ENCODE data around the gene PTPN1. TPM values are rescaled to one million over a fixed set of nuclear protein-coding genes. Genes with fewer than 3 reads are reported as not detected.
A peak's percentile ranks its signal among the peaks of the same experiment; 100 is the strongest.

Gene PTPN1
- total and polyA plus RNA-seq, 2 of the 13 experiments (the other 11 are each of a cell fraction or from before 2014, with no cell fraction given) = 17.7 to 37.2 TPM

- no peak for TF ChIP-seq ZNF577 (CRISPR knock-in tag; IDR thresholded peaks at IDR 0.05; ENCODE audit: borderline replicate concordance, low read depth)
Observed at GRCh38 chr20:50469176-50469723, 40.9 kb upstream of the PTPN1 start (continued).

DNA sequence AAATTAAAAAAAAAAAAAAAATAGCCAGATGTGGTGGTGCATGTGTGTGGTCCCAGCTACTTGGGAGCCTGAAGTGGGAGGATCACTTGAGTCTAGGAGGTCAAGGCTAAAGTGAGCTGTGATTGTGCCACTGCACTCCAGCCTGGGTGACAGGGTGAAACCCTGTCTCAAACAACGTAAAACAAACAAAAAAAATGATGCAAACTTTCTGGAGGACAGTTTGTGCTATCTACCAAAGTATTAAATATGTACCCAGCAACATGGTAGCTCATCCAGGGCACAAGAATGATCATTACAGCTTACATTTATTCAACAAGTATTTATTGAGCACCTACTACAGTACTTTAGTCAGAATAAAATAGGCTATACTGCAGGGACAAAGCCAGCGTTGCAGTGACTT, 40.4 kb upstream of the PTPN1 start:
- no TSS peak for BruUV-seq (replicated peaks)
- no peaks in the 10 kb centered on the region for H3K9me3 ChIP-seq (ENCODE audit: low read length)
- H3K27me3 ChIP-seq (ENCODE audit: control insufficient read depth in 1 of 2, insufficient read depth in 2 of 2, low read length in 2 of 2) = no peaks in the 10 kb centered on the region
- CTCF ChIA-PET (ENCODE audit: low intra/inter-chr PET ratio, low total read pairs) = interaction anchor here (0.7 kb wide), 1 partner anchor 369 kb away, joined by 3 read pairs; no protein-coding TSS in a partner anchor
- no peaks in the 10 kb centered on the region for H3K79me2 ChIP-seq (ENCODE audit: insufficient read depth, low read length)
- intact Hi-C loops (cut with micrococcal nuclease; ENCODE audit: unreplicated experiment) = no loop called here
- no peaks in the 10 kb centered on the region for H3K36me3 ChIP-seq (replicated peaks in 1 of 2; ENCODE audit: control insufficient read depth in 1 of 2, insufficient read depth in 2 of 2, low read length in 2 of 2)
- H3K9ac ChIP-seq (ENCODE audit: insufficient read depth, low read depth, low read length) = no peak overlapping the region
- no peak overlapping the region for H3K4me3 ChIP-seq (replicated peaks in 1 of 3; ENCODE audit: insufficient read depth in 1 of 3, low read depth in 2 of 3, low read length in 3 of 3)
- POLR2A ChIA-PET = interaction anchor here (1.1 to 2.0 kb wide), 6 partner anchors 9 to 317 kb away, joined by 3 to 19 read pairs (median 4); partner anchors contain the start of genes CEBPB and PEDS1
- peaks cover 53% of the 10 kb centered on the region for H3K4me1 ChIP-seq (ENCODE audit: insufficient read depth, low read length)
- H3K27ac ChIP-seq (ENCODE audit: extremely low read length, insufficient read depth, low read length) = no peak overlapping the region
- in situ Hi-C loops (cut with HindIII; ENCODE audit: extremely low pct_ligation_motif_present, low pct_unique_long_range_greater_than_20kb) = no loop called here
- no peaks in the 10 kb centered on the region for H4K20me1 ChIP-seq (ENCODE audit: insufficient read depth, low read length)
- H2AFZ ChIP-seq (ENCODE audit: low read length) = no peak overlapping the region
- FAIRE-seq (no peak), ATAC-seq (no peak), DNase-seq (ENCODE audit: low spot score) (peak; percentile 44)
- peak overlapping the region; percentile 9; the same call in 1 of the 2 replicates for H3K4me2 ChIP-seq (ENCODE audit: low read depth, low read length)
- 5% methylated on average over 2 of the region's 2 CpGs for WGBS (ENCODE audit: low lambda C conversion rate)
- no peak for TF ChIP-seq STAG1 (CRISPR knock-in tag; IDR thresholded peaks at IDR 0.05)
- 0 out of 2 replicates have a peak, but pooled peaks have one; percentile 16 for TF ChIP-seq ERF (CRISPR knock-in tag; IDR thresholded peaks at IDR 0.05)
- no peak for TF ChIP-seq SP4 (CRISPR knock-in tag; IDR thresholded peaks at IDR 0.05)
- no peak for TF ChIP-seq NONO (IDR thresholded peaks at IDR 0.05)
- no peak for TF ChIP-seq NONO (CRISPR knock-in tag; conservative IDR thresholded peaks at IDR 0.05)
- no peak for TF ChIP-seq ZNF678 (CRISPR knock-in tag; IDR thresholded peaks at IDR 0.05)
- TF ChIP-seq ZNF556 (CRISPR knock-in tag; IDR thresholded peaks at IDR 0.05; ENCODE audit: borderline replicate concordance) = no peak
- TF ChIP-seq SMC3 (IDR thresholded peaks at IDR 0.05; ENCODE audit: low read length) = no peak
- no peak for TF ChIP-seq ZNF7 (CRISPR knock-in tag; IDR thresholded peaks at IDR 0.05)
- no peak for TF ChIP-seq KMT2A (CRISPR knock-in tag; IDR thresholded peaks at IDR 0.05)
- TF ChIP-seq NFYB (CRISPR knock-in tag; IDR thresholded peaks at IDR 0.05) = no peak
- no peak for TF ChIP-seq GLMP (CRISPR knock-in tag; IDR thresholded peaks at IDR 0.05; ENCODE audit: borderline replicate concordance)
- no peak for TF ChIP-seq ZZZ3 (CRISPR knock-in tag; IDR thresholded peaks at IDR 0.05; ENCODE audit: borderline replicate concordance)
- TF ChIP-seq SMARCC2 (IDR thresholded peaks at IDR 0.05) = no peak
- TF ChIP-seq MBNL3 (CRISPR knock-in tag; conservative IDR thresholded peaks at IDR 0.05) = no peak
- TF ChIP-seq, protein P1, sequence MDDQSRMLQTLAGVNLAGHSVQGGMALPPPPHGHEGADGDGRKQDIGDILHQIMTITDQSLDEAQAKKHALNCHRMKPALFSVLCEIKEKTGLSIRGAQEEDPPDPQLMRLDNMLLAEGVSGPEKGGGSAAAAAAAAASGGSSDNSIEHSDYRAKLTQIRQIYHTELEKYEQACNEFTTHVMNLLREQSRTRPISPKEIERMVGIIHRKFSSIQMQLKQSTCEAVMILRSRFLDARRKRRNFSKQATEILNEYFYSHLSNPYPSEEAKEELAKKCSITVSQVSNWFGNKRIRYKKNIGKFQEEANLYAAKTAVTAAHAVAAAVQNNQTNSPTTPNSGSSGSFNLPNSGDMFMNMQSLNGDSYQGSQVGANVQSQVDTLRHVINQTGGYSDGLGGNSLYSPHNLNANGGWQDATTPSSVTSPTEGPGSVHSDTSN (CRISPR knock-in tag; IDR thresholded peaks at IDR 0.05; ENCODE audit: borderline replicate concordance) = no peak
- no peak for TF ChIP-seq TAF1 (CRISPR knock-in tag; IDR thresholded peaks at IDR 0.05)
- TF ChIP-seq MAFG (CRISPR knock-in tag; IDR thresholded peaks at IDR 0.05) = no peak
- TF ChIP-seq, protein P2, sequence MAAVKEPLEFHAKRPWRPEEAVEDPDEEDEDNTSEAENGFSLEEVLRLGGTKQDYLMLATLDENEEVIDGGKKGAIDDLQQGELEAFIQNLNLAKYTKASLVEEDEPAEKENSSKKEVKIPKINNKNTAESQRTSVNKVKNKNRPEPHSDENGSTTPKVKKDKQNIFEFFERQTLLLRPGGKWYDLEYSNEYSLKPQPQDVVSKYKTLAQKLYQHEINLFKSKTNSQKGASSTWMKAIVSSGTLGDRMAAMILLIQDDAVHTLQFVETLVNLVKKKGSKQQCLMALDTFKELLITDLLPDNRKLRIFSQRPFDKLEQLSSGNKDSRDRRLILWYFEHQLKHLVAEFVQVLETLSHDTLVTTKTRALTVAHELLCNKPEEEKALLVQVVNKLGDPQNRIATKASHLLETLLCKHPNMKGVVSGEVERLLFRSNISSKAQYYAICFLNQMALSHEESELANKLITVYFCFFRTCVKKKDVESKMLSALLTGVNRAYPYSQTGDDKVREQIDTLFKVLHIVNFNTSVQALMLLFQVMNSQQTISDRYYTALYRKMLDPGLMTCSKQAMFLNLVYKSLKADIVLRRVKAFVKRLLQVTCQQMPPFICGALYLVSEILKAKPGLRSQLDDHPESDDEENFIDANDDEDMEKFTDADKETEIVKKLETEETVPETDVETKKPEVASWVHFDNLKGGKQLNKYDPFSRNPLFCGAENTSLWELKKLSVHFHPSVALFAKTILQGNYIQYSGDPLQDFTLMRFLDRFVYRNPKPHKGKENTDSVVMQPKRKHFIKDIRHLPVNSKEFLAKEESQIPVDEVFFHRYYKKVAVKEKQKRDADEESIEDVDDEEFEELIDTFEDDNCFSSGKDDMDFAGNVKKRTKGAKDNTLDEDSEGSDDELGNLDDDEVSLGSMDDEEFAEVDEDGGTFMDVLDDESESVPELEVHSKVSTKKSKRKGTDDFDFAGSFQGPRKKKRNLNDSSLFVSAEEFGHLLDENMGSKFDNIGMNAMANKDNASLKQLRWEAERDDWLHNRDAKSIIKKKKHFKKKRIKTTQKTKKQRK (IDR thresholded peaks at IDR 0.05; ENCODE audit: low read length) = no peak
